Hematopoietic multipotent progenitor cell treated with erythropoietin and hydrocortisone succinate and interleukin-3 and kit ligand, for 8 days (in vitro differentiated cells): ENCODE measurements around the gene PRKCH.
A peak's percentile ranks its signal among the peaks of the same experiment; 100 is the strongest.
"Not testable (repeated sequence)": the region's sequence is repeated elsewhere in the genome, so short reads cannot be mapped to it uniquely, and the experiment has no call there.

ENCODE experiments used
- DNase-seq: peaks from one replicate; pipeline ENCODE4 v3.0.0-alpha.2; 2015

The PRKCH gene

DNA sequence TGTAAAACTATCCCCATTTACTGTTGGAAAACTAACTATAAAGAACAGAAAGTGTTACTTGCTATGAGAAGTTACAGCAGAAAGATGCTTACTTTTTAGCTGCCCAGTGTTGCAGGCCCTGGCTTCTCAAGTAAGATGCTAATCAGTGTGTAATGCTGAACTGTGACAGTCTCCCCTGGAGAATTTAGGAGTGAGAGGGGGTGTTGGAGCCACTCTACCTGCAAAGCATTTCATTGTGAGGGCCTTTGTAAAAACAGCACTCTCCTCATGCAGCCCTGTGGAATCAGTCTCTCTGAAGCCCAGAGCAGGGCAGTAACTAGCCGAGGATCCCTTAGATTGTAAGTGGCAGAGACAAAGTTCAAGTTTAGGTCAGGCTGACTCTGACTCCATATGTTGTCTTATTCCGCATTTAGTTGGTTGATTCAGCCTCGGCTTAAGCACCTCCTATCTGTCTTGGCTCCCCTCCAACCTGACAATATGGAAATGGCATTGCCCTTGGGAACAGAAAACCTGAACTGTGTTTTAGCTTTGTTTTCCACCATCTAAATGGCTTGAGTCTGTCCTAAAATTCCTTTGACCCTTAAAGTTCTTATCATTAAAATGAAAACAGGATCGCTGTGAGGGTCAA, 141.3 kb downstream of the PRKCH start:
- no peak for DNase-seq

DNA sequence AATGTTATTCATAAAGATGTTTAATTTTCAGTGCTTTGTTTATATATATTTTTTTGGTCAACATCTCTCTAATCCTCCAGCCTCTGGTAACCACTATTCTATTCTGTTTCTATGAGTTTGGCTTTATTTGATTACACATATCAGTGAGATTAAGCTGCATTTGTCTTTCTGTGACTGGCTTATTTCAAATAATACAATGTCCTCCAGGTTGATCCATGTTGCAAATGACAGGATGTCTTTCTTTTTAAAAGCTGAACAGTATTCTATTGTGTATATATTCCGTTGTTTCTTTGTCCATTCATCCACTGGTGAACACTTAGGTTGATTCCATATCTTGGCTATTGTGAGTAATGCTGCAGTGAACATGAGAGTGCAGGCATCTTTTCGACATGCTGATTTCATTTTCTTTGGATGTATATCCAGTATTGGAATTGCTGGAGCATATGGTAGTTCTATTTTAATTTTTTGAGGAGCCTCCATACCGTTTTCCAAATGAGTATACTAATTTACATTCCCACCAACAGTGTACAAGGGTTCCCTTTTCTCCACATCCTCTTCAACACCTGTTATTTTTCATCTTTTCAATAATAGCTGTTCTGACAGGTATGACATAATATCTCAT, 142.4 kb downstream of the PRKCH start:
- no peak for DNase-seq

DNA sequence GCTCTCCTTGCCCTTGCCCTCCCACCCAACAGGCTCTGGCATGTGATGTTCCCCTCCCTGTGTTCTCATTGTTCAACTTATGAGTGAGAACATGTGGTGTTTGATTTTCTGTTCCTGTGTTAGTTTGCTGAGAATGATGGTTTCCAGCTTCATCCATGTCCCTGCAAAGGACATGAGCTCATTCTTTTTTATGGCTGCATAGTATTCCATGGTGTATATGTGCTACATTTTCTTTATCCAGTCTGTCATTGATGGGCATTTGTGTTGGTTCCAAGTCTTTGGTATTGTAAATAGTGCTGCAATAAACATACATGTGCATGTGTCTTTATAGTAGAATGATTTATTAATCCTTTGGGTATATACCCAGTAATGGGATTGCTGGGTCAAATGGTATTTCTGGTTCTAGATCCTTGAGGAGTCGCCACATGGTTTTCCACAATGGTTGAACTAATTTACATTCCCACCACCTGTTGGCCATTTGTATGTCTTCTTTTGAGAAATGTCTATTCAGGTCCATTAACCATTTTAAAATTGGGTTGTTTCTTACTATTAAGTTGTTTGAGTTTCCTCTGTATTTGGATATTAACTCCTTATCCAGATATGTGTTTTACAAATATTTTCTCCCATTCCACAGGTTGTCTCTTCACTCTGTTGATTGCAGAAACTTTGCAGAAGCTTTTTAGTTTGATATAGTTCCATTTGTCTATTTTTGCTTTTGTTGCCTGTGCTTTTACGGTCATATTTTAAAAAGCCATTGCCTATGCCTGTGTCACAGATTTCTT, 143.4 kb downstream of the PRKCH start:
- not testable (repeated sequence) for DNase-seq

DNA sequence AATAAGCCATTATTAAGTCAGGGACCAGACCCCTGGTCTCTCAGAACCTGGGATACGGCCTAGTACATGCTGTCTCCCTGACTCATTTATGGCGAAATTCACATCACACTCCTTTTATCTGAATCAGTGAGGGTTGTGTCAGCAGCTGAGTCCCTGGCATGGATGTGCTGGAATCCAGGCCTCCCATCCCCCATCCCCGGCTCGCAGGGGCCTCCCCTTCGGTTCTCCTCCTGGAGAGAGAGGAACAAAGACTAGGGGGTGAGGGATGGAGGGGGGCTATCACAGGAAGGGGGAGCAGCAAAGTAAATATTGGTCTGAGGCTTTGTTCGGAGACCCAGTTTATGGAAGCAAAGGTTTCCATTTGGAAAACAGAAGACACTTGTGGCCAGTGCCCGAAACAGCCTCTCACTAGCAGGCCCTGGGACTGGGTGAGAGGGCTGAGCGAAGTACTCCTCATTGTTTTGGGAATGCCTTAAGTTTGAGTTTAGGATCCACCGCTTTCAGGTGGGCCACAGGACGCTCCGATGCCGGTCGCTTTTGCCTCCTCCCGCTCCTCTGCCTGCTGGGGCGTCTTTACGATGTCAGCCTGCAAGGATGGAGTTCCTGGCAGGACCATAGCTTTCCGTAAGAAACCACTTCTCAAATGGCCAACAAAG, 145.0 kb downstream of the PRKCH start:
- DNase-seq = no peak

DNA sequence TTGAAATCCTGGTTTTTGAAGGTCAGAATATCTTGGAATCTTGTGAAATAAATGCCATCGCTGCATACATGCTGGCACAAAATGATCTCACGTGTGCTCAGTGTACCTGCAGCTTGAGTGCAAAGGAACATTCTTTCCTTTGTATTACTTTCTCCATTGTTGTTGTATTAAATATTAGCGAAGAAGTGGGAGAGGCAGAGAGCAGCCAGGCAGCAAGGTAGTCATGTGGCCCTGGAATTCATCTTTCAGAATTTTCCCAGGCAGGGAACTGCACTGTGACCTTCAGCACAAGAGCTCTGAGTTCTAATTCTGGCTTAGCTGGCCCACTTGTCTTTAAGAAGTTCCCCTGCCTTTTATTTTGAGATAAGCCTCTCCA, 145.5 kb downstream of the PRKCH start:
- no peak for DNase-seq

DNA sequence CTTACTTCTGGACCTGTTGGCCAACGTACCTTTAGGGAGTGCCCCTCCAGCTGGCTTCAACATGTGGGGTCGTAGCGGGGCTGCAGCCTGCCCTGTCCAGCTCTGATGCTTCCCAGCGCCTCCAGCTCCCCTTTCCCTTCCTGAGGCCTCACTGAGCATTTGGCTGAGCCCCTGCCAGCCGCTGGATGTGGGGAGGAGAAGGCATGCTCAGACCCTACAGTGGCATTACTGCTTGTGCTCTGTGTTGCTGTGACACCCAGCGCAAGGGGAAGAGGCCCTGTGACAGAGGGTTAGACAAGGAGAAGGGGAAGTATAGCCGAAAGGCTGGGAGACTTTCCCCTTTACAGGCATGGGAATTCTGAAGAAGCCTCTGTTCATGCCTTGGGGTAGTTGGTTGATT, 145.9 kb downstream of the PRKCH start:
- DNase-seq = no peak

DNA sequence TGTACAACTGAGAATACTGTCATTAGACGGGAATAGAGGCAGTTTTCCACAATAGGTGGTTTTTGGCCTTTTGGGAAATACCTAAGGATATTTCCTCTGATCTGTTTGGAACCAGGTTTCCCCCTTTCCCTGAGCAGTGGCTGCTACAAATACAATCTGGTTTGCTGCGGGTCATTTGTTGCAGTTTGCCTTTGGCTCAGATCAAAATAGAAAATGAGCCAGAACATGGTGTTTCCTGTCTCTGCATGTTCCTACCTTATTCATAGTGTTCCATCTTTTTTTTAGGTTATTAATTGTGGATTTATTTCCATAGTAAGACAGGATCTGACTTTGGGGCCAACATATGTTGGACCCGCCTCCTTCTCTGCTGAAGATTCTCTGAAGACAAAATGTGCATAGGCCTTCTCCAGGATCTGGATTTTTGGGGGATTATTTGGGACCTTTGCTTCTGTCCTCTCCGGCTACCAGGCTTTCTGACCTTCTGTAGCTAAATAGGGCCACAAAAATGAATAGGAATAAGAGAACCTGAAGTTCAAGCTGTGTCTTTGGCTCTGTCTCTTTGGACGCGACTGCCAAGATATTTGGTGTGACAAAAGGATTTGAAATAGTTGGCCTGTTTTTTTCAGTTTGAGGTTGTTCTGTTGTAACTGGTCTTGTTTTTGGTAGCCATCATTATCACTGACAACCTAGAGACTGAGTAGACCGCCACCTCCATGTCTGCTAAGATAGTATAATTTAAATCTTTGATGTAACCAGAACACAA, 146.9 kb downstream of the PRKCH start:
- no peak for DNase-seq

DNA sequence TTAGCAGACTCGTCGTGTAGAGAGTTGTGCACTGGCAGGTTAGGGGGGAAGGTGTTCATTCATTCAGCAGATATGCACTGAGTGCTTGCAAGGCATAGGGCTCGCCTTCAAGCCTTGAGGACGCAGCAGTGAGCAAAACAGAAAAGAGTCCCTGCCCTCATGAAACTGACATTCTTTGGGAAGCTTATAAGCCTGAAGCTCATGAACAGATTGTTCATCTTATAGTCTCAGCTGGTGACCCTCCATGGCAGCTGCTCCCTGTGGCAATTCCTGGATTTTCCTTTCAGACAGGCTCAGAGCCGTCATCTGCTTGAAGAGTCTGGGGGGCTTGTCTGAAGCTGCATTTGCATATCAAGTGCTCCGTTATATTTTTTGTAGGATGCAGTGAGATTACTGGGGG, 148.4 kb downstream of the PRKCH start:
- DNase-seq = no peak

DNA sequence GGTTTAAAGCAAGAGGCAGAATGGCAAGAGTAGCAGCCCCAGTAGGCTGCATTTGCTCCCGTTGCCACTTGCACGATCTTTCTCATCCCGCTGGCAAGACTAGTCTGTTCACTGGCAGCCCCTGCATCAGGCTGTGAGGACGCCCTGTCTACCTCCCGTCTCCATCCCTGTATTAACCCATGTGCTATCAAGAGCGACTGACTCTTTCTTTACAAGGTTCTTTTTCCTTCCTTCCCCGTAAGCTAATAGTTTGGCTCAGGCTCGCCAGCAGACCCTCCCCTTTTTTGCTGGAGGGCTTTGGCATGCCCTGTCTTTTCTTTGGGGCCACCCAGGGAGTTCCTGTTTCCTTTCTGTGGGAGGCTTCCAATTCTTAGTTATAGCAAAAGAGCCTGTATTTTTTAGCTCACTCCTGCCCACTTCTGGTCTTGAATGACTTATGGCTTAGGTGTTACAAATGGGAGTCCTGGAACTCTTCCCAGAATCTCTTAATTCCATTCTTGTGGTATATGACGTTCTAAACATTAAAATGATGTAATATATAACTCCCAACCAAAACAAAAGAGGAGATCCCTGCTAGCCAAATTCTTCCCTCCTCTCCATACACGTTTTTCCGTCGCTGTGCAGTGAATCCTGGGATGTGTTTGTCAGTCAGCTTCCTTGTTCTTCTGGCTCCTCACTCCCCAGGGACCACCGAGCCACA, 149.0 kb downstream of the PRKCH start:
- DNase-seq = no peak

DNA sequence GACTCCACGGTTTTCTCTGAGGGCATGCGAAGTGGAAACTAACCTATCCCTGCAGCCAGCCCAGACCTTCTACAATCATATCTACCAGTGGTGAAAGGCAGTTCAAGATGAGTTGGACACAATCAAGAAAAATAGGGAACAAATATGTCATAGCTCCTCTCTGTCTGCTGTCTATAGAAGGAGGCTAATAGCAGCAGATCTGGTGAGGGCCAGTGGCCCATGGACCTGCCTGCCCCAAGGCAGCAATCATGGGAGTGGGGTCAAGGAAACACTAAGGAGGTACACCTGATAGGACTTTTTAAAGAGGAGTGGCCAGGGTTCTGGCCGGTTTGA, 149.5 kb downstream of the PRKCH start:
- DNase-seq = no peak

DNA sequence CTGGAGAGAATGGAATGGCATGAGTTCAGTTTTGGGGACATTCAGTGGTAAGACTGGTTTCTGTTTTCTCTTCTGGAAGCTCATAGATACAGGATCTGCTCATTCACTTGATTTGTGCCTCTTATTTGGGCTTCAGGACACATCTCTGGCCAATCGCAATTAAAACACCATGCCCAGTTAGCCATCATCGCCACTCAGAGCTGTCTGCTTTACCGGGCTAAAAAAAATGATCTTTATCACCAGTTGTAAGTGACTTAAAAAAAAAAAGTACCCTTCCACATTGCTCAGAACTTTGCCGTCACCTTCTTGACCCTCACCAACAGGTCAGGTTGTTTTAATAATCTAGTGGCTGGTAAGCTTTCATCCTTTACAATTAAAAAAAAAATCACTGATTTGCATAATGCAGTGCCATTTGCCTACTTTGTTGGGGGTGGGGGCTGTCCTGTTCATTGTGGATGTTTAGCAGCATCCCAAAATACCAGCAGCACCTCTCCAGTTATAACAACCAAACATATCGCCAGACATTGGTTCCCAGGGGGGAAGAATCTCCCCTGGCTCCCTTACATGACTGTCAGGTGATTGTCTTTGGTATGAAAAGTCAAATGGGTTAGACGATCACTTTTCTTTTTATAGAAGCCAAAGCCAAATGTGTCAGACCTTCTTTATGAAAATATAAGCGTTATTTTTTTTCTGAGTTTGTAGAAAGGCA, 150.1 kb downstream of the PRKCH start:
- DNase-seq = no peak

DNA sequence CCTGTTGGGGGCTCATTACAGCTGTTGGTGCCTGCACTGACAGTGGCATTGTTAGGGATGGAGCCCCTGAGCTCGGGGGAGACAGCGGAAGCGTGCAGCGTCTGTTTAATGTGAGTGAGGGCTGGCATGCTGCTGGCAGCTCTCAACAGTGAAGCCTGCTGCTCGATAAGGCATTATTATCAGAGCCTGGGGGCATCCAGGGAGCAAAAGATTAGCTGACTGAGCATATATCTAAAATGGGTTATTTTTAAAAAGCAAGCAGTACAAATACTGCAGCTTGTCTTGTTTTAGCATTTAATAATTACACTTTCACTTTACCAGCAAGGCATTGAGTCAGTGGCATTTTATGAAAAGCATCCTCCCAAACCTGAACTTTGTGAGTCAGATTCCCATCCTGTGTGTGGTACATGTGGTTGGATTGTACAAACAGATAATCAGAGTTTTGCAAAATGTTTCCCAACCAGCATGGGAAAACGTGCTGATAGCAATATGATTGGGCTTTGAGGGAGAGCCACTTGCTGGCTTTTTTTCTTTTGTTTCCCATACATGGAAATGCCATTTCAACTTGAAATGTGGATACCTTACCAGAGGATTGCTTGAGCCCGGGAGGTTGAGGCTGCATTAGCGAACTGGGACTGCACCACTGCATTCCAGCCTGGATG, 150.8 kb downstream of the PRKCH start:
- peak; percentile 78 for DNase-seq

DNA sequence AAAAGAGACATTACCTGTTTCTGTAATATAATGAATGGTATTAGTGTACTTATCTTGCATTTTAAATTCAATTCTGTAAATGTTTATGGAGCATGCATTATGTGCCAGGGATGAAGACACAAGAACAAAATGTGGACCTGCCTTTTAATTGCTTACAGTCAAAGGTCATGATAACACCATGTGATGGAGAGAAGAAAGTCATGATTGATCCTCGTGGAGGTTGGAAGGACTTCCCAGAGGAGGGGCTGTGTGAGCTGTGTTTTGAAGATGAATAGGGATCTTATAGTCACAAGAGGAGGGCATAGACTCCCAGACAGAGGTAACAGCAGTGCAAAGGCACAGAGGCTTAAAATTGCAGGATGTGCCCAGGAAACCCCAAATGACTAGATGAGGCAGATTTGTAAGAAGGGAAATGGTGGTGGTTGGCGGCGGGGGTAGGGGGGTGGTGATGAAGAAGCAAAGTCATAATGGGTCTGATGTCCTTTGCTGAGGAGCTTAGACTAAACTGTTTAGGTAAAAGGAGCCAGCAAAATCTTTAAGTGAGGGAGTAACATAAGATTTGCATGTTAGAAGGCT, 151.5 kb downstream of the PRKCH start:
- no peak for DNase-seq

DNA sequence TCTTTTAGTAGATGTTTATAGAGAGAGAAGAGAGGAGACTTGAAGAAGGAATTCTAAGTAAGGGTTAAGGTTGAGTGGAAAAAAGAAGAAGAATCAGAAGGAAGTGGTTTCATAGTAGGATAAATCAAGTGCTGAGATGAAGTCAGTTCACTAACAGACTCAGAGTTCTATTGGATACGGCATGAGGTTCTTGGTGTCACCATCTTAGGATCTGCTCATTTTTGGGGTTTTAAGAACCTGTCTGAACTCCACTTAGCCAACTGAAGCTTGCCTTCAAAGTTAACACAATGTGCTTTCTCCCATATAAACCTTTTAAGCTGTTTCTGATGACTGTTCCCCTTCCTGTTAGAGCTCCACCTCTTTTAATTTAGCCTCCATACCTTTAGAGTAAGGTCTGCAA, 152.6 kb downstream of the PRKCH start:
- DNase-seq = no peak

DNA sequence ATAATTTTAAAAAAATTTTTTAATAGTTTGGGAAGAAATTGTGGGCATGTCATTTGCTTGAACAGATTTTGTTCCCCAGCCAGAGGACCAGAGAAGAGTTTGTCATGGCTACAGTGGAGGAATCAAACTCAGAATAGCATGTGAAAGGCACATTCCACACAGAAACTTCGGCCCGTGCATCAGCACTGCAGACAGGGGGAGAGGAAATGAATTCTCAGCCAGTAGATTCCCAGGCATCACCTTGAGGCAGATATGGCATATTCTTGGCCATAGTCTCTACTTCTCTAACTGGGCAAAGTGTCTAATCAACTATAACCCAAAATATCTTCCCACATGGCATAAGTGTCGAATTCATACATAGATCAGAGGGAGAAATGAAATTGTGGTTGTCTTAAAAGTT, 153.3 kb downstream of the PRKCH start:
- DNase-seq = no peak

DNA sequence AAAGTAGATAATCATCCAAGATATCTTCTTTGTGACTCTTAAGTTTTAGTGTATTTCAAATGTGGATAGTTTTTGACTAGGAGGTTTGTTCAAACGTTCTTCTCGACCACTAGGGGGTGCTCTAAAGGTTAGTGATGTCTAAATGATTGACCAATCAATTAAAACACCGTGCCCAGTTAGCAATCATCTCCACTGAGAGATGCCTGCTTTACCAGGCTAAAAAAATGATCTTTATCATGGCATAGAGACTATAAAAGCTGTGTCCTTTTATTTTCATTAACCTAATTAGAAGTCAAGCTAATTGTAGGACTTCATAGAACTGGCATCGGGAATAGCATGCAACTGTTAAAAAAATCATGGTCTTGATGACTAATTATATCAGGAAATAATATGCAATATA, 153.9 kb downstream of the PRKCH start:
- peak; percentile 69 for DNase-seq

DNA sequence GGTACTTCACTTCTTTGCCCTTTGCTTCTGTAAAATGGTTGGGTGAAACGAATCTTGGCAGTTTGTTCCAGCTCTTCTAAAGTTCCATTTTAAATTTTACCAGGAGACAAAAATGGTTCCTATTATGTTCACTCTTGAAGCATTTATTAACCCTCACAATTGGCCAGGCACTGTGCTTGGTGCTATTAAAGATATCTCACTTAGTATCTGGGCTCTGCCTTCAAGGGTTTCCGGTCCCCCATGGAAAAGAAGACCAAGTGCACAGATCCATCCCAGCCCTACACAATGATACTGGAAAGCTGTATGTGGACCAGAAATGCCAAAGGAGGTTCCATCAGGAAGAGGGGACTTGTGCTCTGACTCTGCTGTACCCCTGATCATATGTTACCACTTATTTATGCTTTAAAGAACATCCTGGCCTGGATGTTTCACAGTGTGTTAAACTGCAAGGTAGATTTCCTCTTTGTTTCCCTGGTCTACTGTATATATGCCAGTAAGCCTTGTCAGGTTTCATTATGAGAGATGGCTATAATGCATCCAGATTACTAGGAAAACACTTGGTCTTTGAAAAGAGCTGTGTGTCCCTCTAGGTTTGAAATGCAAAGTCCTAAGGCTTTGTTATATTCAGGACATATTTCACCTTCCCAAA, 154.8 kb downstream of the PRKCH start:
- no peak for DNase-seq

DNA sequence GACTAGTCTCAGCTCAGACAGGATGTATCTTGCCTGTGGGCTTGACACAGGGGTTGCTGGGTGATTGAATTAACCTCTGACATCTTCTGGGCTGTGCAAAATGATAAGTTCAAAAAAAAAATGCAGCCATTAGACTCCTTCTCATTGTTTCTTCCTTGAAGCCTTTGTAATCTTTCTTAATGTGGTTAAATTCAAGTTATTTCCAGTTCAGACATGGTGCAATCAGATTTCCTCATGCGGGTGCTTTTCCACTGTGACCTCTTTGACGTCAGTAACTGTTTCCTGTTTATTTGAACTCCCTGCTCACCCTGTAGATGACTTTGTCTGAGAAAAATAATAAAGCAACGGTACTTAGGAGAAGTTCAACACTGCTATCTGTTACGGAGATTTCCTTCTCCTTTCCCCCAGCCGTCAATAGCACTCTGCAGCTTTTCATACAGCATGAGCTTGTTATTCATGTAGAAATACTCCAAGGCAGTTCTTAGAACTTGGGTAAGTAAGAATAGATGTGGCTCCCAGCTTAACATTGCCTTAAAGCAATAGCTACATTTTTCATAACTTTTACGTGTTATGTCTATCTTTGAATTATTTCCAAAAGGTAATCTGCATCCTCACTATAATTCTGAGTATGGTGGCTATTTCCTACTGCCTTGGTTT, 155.5 kb downstream of the PRKCH start:
- DNase-seq = peak; percentile 58

DNA sequence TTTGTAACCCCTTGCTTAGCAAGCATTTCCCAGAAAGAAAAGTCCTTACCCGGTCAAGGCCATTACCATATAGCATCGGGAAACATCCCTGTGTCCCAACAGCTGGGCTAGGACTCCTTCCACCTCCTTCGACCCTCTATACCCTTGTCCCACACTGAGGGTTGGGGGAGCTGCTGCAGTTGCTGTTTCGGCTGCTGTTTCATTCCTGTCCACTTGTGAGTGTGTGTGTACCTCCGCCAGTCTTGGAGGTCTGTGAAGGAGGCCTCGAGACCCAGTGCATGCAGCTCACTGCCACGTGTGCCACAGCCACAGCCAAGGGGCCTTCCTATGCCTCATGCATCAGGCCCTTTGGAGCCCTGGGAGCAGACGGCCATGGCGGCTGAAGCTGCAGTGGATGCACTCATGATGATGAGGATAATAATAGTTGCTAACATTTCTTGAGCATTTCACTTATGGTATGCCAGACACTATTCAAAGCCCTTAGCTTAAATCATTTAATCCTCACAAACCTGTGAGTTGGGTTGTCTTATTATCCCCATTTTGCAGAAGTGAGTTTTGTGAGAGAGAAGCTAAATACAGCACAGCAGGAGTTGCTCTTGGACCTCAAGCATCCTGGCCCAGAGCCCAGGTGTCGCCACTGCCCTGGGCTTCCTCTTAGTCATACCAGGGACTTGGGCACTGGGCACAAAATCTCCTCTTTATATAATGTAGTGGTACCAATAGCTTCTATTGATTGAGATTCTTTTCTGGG, 156.5 kb downstream of the PRKCH start:
- DNase-seq = no peak
